Immature natural killer cell (primary cell): Measurements from ENCODE around the gene SCGB3A1. TPM values are rescaled to one million over a fixed set of nuclear protein-coding genes. Genes with fewer than 3 reads are reported as not detected.
A peak's percentile ranks its signal among the peaks of the same experiment; 100 is the strongest.

Source experiments
- DNase-seq, 3 donors: peaks; one replicate each; pipeline ENCODE4 v3.0.0; 2022; ENCODE audit warnings: mixed read lengths in 1 of 3
- H3K27ac Mint-ChIP-seq, 6 donors: one replicate each; pipeline ENCODE4 v1.8.0; 2020; ENCODE audit warnings: mixed read lengths in 6 of 6, mild to moderate bottlenecking in 5 of 6, inconsistent platforms in 4 of 6, moderate library complexity in 3 of 6
- H3K27me3 Mint-ChIP-seq, 3 donors: one replicate each; pipeline ENCODE4 v1.8.0; 2020 to 2021; ENCODE audit warnings: low read depth in 3 of 3, mild to moderate bottlenecking in 3 of 3, mixed read lengths in 3 of 3, moderate library complexity in 3 of 3, inconsistent platforms in 1 of 3
- H3K36me3 Mint-ChIP-seq, 3 donors: one replicate each; pipeline ENCODE4 v1.8.0; 2020; ENCODE audit warnings: mixed read lengths in 3 of 3, inconsistent platforms in 2 of 3, mild to moderate bottlenecking in 2 of 3
- H3K4me1 Mint-ChIP-seq, 2 donors: one replicate each; pipeline ENCODE4 v1.8.0; 2020; ENCODE audit warnings: inconsistent platforms in 2 of 2, mild to moderate bottlenecking in 2 of 2, mixed read lengths in 2 of 2, moderate library complexity in 1 of 2
- H3K4me3 Mint-ChIP-seq, 5 donors: one replicate each; pipeline ENCODE4 v1.8.0; 2020; ENCODE audit warnings: mild to moderate bottlenecking in 5 of 5, mixed read lengths in 5 of 5, inconsistent platforms in 3 of 5, moderate library complexity in 3 of 5
- H3K9me3 Mint-ChIP-seq, 6 donors: one replicate each; pipeline ENCODE4 v1.8.0; 2020; ENCODE audit warnings: mild to moderate bottlenecking in 6 of 6, mixed read lengths in 6 of 6, inconsistent platforms in 4 of 6, moderate library complexity in 3 of 6
- polyA plus RNA-seq, 3 donors: library from polyadenylated mRNA; unstranded; fragments of 300-500 nt; fragmentation: Illumina TruSeq; gene quantifications; one replicate each; pipeline ENCODE4 v1.2.3, GENCODE V29; 2021

The SCGB3A1 gene
- polyA plus RNA-seq, 3 donors from 2014 or later = 0.51 TPM; not detected in 2

- no peaks in the 10 kb centered on the region for H3K9me3 Mint-ChIP-seq
- H3K4me1 Mint-ChIP-seq = no peaks in the 10 kb centered on the region
- H3K27me3 Mint-ChIP-seq = peaks cover 0 to 2% (median 0%) of the 10 kb centered on the region in 3 donors
- no peak overlapping the region for H3K27ac Mint-ChIP-seq
- H3K4me3 Mint-ChIP-seq = no peak overlapping the region
- DNase-seq = no peak
- no peaks in the 10 kb centered on the region for H3K36me3 Mint-ChIP-seq
These were observed 37.8 kb upstream of the SCGB3A1 start for GRCh38 chr5:180628827-180629750.

- no peak overlapping the region for H3K27ac Mint-ChIP-seq
- H3K4me3 Mint-ChIP-seq = no peak overlapping the region
- DNase-seq = no peak
- H3K36me3 Mint-ChIP-seq = no peaks in the 10 kb centered on the region
- H3K27me3 Mint-ChIP-seq = peaks cover 0 to 3% (median 2%) of the 10 kb centered on the region in 3 donors
- H3K4me1 Mint-ChIP-seq = no peaks in the 10 kb centered on the region
- H3K9me3 Mint-ChIP-seq = no peaks in the 10 kb centered on the region
These were observed 36.9 kb upstream of the SCGB3A1 start for GRCh38 chr5:180628211-180628610.

GRCh38 chr5:180627386-180628120, 36.3 kb upstream of the SCGB3A1 start:
- no peaks in the 10 kb centered on the region for H3K9me3 Mint-ChIP-seq
- H3K4me3 Mint-ChIP-seq = no peak overlapping the region
- no peak for DNase-seq
- no peak overlapping the region for H3K27ac Mint-ChIP-seq
- H3K4me1 Mint-ChIP-seq = peaks cover 0 to 1% of the 10 kb centered on the region in 2 donors
- peaks cover 0 to 3% (median 2%) of the 10 kb centered on the region in 3 donors for H3K27me3 Mint-ChIP-seq
- H3K36me3 Mint-ChIP-seq = no peaks in the 10 kb centered on the region

GRCh38 chr5:180626661-180627385, 35.5 kb upstream of the SCGB3A1 start:
- peaks cover 0 to 3% (median 2%) of the 10 kb centered on the region in 3 donors for H3K27me3 Mint-ChIP-seq
- no peak overlapping the region for H3K27ac Mint-ChIP-seq
- no peak overlapping the region for H3K4me3 Mint-ChIP-seq

GRCh38 chr5:180625791-180626660, 34.7 kb upstream of the SCGB3A1 start:
- no peaks in the 10 kb centered on the region for H3K36me3 Mint-ChIP-seq
- H3K9me3 Mint-ChIP-seq = no peaks in the 10 kb centered on the region
- no peak overlapping the region for H3K27ac Mint-ChIP-seq
- H3K4me1 Mint-ChIP-seq = peaks cover 0 to 1% of the 10 kb centered on the region in 2 donors
- no peak for DNase-seq
- H3K4me3 Mint-ChIP-seq = no peak overlapping the region
- H3K27me3 Mint-ChIP-seq = peaks cover 0 to 3% (median 2%) of the 10 kb centered on the region in 3 donors

More at GRCh38 chr5:180626661-180627385, 35.5 kb upstream of the SCGB3A1 start:
- DNase-seq = no peak
- Mint-ChIP-seq H3K4me1 (peaks cover 0 to 1% of the 10 kb centered on the region in 2 donors), H3K36me3 (no peaks in the 10 kb centered on the region), H3K9me3 (no peaks in the 10 kb centered on the region)

- H3K36me3 Mint-ChIP-seq = no peaks in the 10 kb centered on the region
- peaks cover 0 to 1% of the 10 kb centered on the region in 2 donors for H3K4me1 Mint-ChIP-seq
- H3K27me3 Mint-ChIP-seq = peaks cover 0 to 3% (median 2%) of the 10 kb centered on the region in 3 donors
- H3K4me3 Mint-ChIP-seq = no peak overlapping the region
- no peak for DNase-seq
- H3K9me3 Mint-ChIP-seq = no peaks in the 10 kb centered on the region
- H3K27ac Mint-ChIP-seq = no peak overlapping the region
These were observed 34.0 kb upstream of the SCGB3A1 start for GRCh38 chr5:180625125-180625790.

- Mint-ChIP-seq H3K27me3 (peaks cover under 1 to 3% (median 2%) of the 10 kb centered on the region in 3 donors), H3K27ac (no peak overlapping the region), H3K4me1 (peaks cover 0 to 1% of the 10 kb centered on the region in 2 donors)
These were observed 33.3 kb upstream of the SCGB3A1 start for GRCh38 chr5:180624587-180624986.

GRCh38 chr5:180623844-180624243, 32.5 kb upstream of the SCGB3A1 start:
- peak overlapping the region in 1 of 6 donors; percentile 34 for H3K27ac Mint-ChIP-seq
- H3K4me1 Mint-ChIP-seq = peaks cover 0 to 1% of the 10 kb centered on the region in 2 donors
- no peaks in the 10 kb centered on the region for H3K9me3 Mint-ChIP-seq
- H3K27me3 Mint-ChIP-seq = peaks cover 2 to 3% (median 2%) of the 10 kb centered on the region in 3 donors
- no peaks in the 10 kb centered on the region for H3K36me3 Mint-ChIP-seq
- no peak for DNase-seq
- H3K4me3 Mint-ChIP-seq = no peak overlapping the region

More at GRCh38 chr5:180624587-180624986, 33.3 kb upstream of the SCGB3A1 start:
- Mint-ChIP-seq H3K36me3 (no peaks in the 10 kb centered on the region), H3K9me3 (no peaks in the 10 kb centered on the region), H3K4me3 (no peak overlapping the region)
- no peak for DNase-seq

GRCh38 chr5:180623411-180623834, 32.1 kb upstream of the SCGB3A1 start:
- Mint-ChIP-seq H3K4me1 (peaks cover 0 to 1% of the 10 kb centered on the region in 2 donors), H3K27me3 (peaks cover 2 to 3% (median 2%) of the 10 kb centered on the region in 3 donors), H3K36me3 (no peaks in the 10 kb centered on the region), H3K4me3 (no peak overlapping the region), H3K27ac (no peak overlapping the region), H3K9me3 (no peaks in the 10 kb centered on the region)
- DNase-seq = no peak

- DNase-seq = no peak
- peaks cover 0 to 1% of the 10 kb centered on the region in 2 donors for H3K4me1 Mint-ChIP-seq
- H3K27me3 Mint-ChIP-seq = peaks cover 2 to 3% (median 2%) of the 10 kb centered on the region in 3 donors
- no peaks in the 10 kb centered on the region for H3K36me3 Mint-ChIP-seq
- H3K4me3 Mint-ChIP-seq = no peak overlapping the region
- H3K9me3 Mint-ChIP-seq = no peaks in the 10 kb centered on the region
- H3K27ac Mint-ChIP-seq = no peak overlapping the region
These were observed 31.6 kb upstream of the SCGB3A1 start for GRCh38 chr5:180622910-180623309.

- Mint-ChIP-seq H3K4me3 (no peak overlapping the region), H3K27ac (no peak overlapping the region)
These were observed 30.0 kb upstream of the SCGB3A1 start for GRCh38 chr5:180621311-180621710.

GRCh38 chr5:180620014-180620413, 28.7 kb upstream of the SCGB3A1 start:
- Mint-ChIP-seq H3K4me3 (no peak overlapping the region), H3K4me1 (peaks cover 0 to 1% of the 10 kb centered on the region in 2 donors), H3K27ac (no peak overlapping the region), H3K9me3 (no peaks in the 10 kb centered on the region), H3K27me3 (peaks cover 0 to 3% (median 2%) of the 10 kb centered on the region in 3 donors), H3K36me3 (no peaks in the 10 kb centered on the region)
- DNase-seq = no peak

More at GRCh38 chr5:180621311-180621710, 30.0 kb upstream of the SCGB3A1 start:
- peaks cover 0 to 3% (median 2%) of the 10 kb centered on the region in 3 donors for H3K27me3 Mint-ChIP-seq
- no peak for DNase-seq
- H3K9me3 Mint-ChIP-seq = no peaks in the 10 kb centered on the region
- H3K36me3 Mint-ChIP-seq = no peaks in the 10 kb centered on the region
- peaks cover 0 to 1% of the 10 kb centered on the region in 2 donors for H3K4me1 Mint-ChIP-seq
